Heart left ventricle (tissue), 16 donors: ENCODE data around the gene OTUD1. TPM values are rescaled to one million over a fixed set of nuclear protein-coding genes. Genes with fewer than 3 reads are reported as not detected.

Experiments
- ATAC-seq, 4 donors: fragments of 200-7000 bp; cut with Tn5 transposase; one replicate each; pipeline ENCODE4 v1.9.1; 2020 to 2022; ENCODE audit warnings: moderate library complexity in 4 of 4, mild to moderate bottlenecking in 3 of 4, moderate number of reproducible peaks in 1 of 4
- DNase-seq, 5 donors: peaks; one replicate each; pipeline ENCODE4 v3.0.0-alpha.2; 2020
- H3K27ac ChIP-seq, 12 donors: fragments of 200-600 bp; sonication (generic) in 4 of 12; one replicate each; pipeline versions ENCODE4 v1.5.0 to v1.8.0; 2016 to 2022; ENCODE audit warnings: mild to moderate bottlenecking in 2 of 12
- H3K27me3 ChIP-seq, 9 donors: fragments of 200-600 bp; sonication (generic) in 2 of 9; one replicate each; pipeline versions ENCODE4 v1.5.1 to v1.8.0; 2016 to 2022; ENCODE audit warnings: mild to moderate bottlenecking in 3 of 9
- H3K36me3 ChIP-seq, 9 donors: fragments of 200-600 bp; sonication (generic) in 2 of 9; one replicate each; pipeline versions ENCODE4 v1.5.0 to v1.8.0; 2018 to 2022; ENCODE audit warnings: mild to moderate bottlenecking in 2 of 9
- H3K4me1 ChIP-seq, 12 donors: fragments of 200-600 bp; sonication (generic) in 4 of 12; one replicate each; pipeline versions ENCODE4 v1.5.0 to v1.8.0; 2016 to 2022; ENCODE audit warnings: mild to moderate bottlenecking in 3 of 12
- H3K4me3 ChIP-seq, 12 donors: fragments of 200-600 bp; sonication (generic) in 4 of 12; one replicate each; pipeline versions ENCODE4 v1.5.0 to v1.8.0; 2017 to 2022; ENCODE audit warnings: mild to moderate bottlenecking in 9 of 12, moderate library complexity in 4 of 12
- H3K9me3 ChIP-seq, 12 donors: fragments of 200-600 bp; sonication (generic) in 4 of 12; one replicate each; pipeline versions ENCODE4 v1.5.0 to v1.8.0; 2016 to 2022; ENCODE audit warnings: mild to moderate bottlenecking in 1 of 12
- CTCF ChIP-seq, 12 donors: fragments of 200-600 bp; sonication (generic) in 4 of 12; IDR thresholded peaks; one replicate each; pipeline versions ENCODE4 v1.5.0 to v1.8.0; 2018 to 2022; ENCODE audit warnings: antibody characterized with exemption in 12 of 12, mild to moderate bottlenecking in 5 of 12
- POLR2A ChIP-seq, 2 donors: fragments of 450-650 bp; IDR thresholded peaks; one replicate each; pipeline ENCODE4 v1.6.1; 2017; ENCODE audit warnings: antibody characterized with exemption in 2 of 2, mild to moderate bottlenecking in 2 of 2, moderate library complexity in 2 of 2
- WGBS, 4 donors: extraction: QIAGEN DNeasy Blood & Tissue Kit in 2 of 4; methylation state at CpG; one replicate each; pipeline versions ENCODE4 v1.1.5 to v1.1.7; 2013 to 2018; 5-methylcytosine and 5-hydroxymethylcytosine counted together
- intact Hi-C, 10 donors: fragments of 100-400 bp; cut with DNase I; formaldehyde crosslinking; loops; one replicate each; pipeline versions ENCODE4 v1.11.1 to v1.14.2; 2022
- polyA plus RNA-seq, 2 donors: library from polyadenylated mRNA; stranded (reverse); fragments of 200-250 nt; gene quantifications; one replicate each; pipeline ENCODE4 v1.2.3, GENCODE V29; 2013
- total RNA-seq, 9 donors: library from RNA; depleted of rRNA in 2 of 9; stranded (reverse); fragments of >200 nt in 2 of 9; fragmentation: NEBNext Ultra II Directional in 3 of 9; extraction: Animal tissue kit (Norgen Biotek cat#: 25700) in 3 of 9; gene quantifications; one replicate each; pipeline versions ENCODE4 v1.1.0 to v1.2.4, GENCODE V29; 2016 to 2023
- donor health status: ischemic (EF 13 %, LVEDD 7.1; RV severe dilation, severe dysfunction).
- donor health status: healthy with polysubstance abuse.
- donor health status: DM: no; HTN: yes; CAD: no.
- donor health status: DM: no; HTN: no; CAD: no.
- donor health status: ischemic (EF 25% LVEDD 6.9; RV normal size, moderate dysfunction).
- donor health status: ischemic (EF 25% LVEDD 5.7; RV mildly dilated, moderate dysfunction).
- donor health status: healthy.
- donor health status: DM: yes; HTN: yes; CAD: no.
- donor health status: ischemic (EF 35%, LVEDD 5.7; RV mildly dilated, moderate dysfunction).
- donor health status: nonischemic (EF 11% LVEDD 7.7; RV severe dilation, severe dysfunction).
- donor health status: DM: yes; HTN: yes; CAD: no.
- donor health status: PGD.
- donor health status: ischemic (EF 29% LVEDD 5.4; RV normal size, mild dysfunction).
- donor health status: nonischemic (EF 23%, LVEDD 6.1; RV moderate dilation, normal function).

OTUD1 gene
- total and polyA plus RNA-seq, 11 donors = 8.7 to 60.9 (median 19.7) TPM

GRCh38 chr10:23474626-23475025, 35.8 kb downstream of the OTUD1 start:
- H3K9me3 ChIP-seq = no peaks in the 10 kb centered on the region
- H3K36me3 ChIP-seq = no peaks in the 10 kb centered on the region
- intact Hi-C loops = no loop called here
- DNase-seq (no peak), ATAC-seq (no peak)
- 94 to 99% (median 96%) methylated on average over 4 of the region's 4 CpGs for WGBS, 4 donors
- H3K27me3 ChIP-seq = no peaks in the 10 kb centered on the region
- H3K4me3 ChIP-seq = no peak overlapping the region
- no peak overlapping the region for H3K27ac ChIP-seq
- TF ChIP-seq CTCF (IDR thresholded peaks at IDR 0.05) = no peak
- TF ChIP-seq POLR2A (IDR thresholded peaks at IDR 0.05) = no peak
- peaks cover 0 to 7% (median under 1%) of the 10 kb centered on the region in 12 donors for H3K4me1 ChIP-seq

- H3K9me3 ChIP-seq = no peaks in the 10 kb centered on the region
- H3K27me3 ChIP-seq = no peaks in the 10 kb centered on the region
- H3K36me3 ChIP-seq = no peaks in the 10 kb centered on the region
- TF ChIP-seq POLR2A (IDR thresholded peaks at IDR 0.05) = no peak
- no peak for ATAC-seq
- H3K4me3 ChIP-seq = no peak overlapping the region
- 90 to 95% (median 92%) methylated on average over 5 of the region's 5 CpGs for WGBS, 4 donors
- no peaks in the 10 kb centered on the region for H3K4me1 ChIP-seq
- no peak overlapping the region for H3K27ac ChIP-seq
- DNase-seq = no peak
- intact Hi-C loops = no loop called here
These were observed 39.7 kb downstream of the OTUD1 start for GRCh38 chr10:23478570-23478969.

GRCh38 chr10:23479798-23480473, 41.1 kb downstream of the OTUD1 start:
- WGBS, 4 donors = 84 to 89% (median 87%) methylated on average over 3 of the region's 3 CpGs
- Histone ChIP-seq H3K36me3 (no peaks in the 10 kb centered on the region), H3K27ac (no peak overlapping the region), H3K4me3 (no peak overlapping the region), H3K27me3 (no peaks in the 10 kb centered on the region), H3K9me3 (no peaks in the 10 kb centered on the region), H3K4me1 (no peaks in the 10 kb centered on the region)
- no peak for TF ChIP-seq CTCF (IDR thresholded peaks at IDR 0.05)
- TF ChIP-seq POLR2A (IDR thresholded peaks at IDR 0.05) = no peak
- DNase-seq = no peak
- intact Hi-C loops = no loop called here
- no peak for ATAC-seq

- Histone ChIP-seq H3K27ac (no peak overlapping the region), H3K9me3 (no peaks in the 10 kb centered on the region), H3K4me3 (no peak overlapping the region), H3K27me3 (no peaks in the 10 kb centered on the region), H3K4me1 (no peaks in the 10 kb centered on the region), H3K36me3 (no peaks in the 10 kb centered on the region)
- DNase-seq (no peak), ATAC-seq (no peak)
- TF ChIP-seq POLR2A (IDR thresholded peaks at IDR 0.05) (no peak), CTCF (IDR thresholded peaks at IDR 0.05) (no peak)
- intact Hi-C loops = no loop called here
- 72 to 94% (median 84%) methylated on average over 3 of the region's 3 CpGs for WGBS, 4 donors
These were observed 42.6 kb downstream of the OTUD1 start for GRCh38 chr10:23481363-23481961.
